GM23248 (cell line): Measurements from ENCODE around the gene NUP214.

Source experiments
- EZH2 ChIP-seq: fragments of 200-600 bp; sonication (generic); IDR thresholded peaks from 2 replicates; pipeline ENCODE4 v1.6.1; 2018; ENCODE audit warnings: antibody characterized with exemption, mild to moderate bottlenecking; ENCODE audit not compliant: insufficient read depth, poor library complexity, severe bottlenecking
- EZH2phosphoT487 ChIP-seq: fragments of 200-600 bp; sonication (generic); IDR thresholded peaks from 2 replicates; pipeline ENCODE4 v1.6.1; 2018; ENCODE audit warnings: antibody characterized with exemption, moderate library complexity, mild to moderate bottlenecking, low read depth; ENCODE audit not compliant: insufficient read depth

GRCh38 chr9:131282175-131282574, 156.8 kb downstream of the NUP214 start:
- peak; percentile 11 for TF ChIP-seq EZH2
- TF ChIP-seq EZH2phosphoT487, result no peak
